NCI-H1694 treated with DMSO at 0.1 percent for 48 hours (cell line): ENCODE measurements around the gene EML6.
"Not testable (repeated sequence)": the region's sequence is repeated elsewhere in the genome, so short reads cannot be mapped to it uniquely, and the experiment has no call there.

ENCODE experiments used
- DNase-seq: peaks from one replicate; lab custom pipeline; 2025; lab: John Stamatoyannopoulos, UW

EML6 gene

DNA sequence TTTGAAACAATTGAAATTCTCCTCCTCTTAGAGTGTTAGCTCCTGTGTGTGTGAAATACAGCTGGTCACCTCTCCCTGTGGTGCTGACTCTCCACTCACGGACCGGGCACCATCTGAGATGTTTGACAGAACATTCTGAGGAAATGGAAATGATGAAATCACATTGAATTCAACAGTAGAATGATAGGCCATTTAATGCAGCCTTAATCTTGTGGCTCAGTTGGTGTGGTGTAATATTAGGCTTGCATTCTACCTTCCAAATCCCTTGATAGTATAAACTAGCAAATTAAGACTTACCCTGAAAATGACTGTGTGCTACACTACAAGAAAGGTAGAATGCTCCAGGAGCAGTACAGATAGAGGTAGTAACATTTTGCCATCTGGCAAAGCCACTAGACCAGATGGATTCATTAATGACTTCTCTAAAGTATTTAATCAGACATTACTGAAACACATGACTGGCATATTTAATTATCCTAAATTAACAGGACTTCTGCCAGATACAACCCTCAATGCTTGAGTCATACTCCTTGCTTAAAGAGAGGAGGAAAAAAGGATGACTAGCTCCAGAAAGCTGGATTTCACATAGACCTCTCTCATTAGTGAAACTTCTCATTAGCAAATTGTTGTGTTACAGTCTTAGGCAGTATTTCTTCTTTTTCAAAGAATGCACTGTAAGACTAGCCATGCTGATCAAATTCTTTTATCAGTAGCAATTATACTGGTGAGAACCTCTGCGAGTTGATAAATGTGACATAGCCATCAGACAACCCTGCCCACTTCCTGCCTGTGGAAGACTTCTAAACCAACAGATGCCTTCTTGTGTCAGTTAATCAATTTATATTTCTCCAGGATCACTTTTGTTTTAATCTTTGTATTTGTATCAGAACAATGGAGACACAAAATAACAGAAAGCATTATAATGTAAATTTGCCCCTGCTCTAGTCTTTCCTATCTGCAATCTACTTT lies 80.6 kb downstream of the EML6 start:
- DNase-seq = peak; percentile 98

DNA sequence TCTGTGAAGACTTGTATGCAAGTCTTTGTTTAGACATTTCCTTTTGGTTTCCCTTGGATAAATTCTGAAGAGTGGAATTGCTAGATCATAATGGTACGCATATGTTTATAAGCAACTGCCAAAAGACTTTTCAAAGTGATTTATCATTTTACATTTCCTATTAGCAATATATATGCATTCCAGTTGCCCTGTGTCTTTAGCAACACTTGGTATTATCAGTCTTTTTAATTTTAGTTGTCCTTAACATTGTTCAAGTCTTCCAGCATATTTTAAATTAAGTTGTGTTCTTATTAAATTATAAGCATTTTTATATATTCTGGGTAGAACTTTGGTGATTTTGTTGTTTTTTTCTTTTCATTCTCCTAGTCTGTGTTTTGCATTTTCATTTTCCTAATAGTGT lies 81.8 kb downstream of the EML6 start:
- DNase-seq = no peak

DNA sequence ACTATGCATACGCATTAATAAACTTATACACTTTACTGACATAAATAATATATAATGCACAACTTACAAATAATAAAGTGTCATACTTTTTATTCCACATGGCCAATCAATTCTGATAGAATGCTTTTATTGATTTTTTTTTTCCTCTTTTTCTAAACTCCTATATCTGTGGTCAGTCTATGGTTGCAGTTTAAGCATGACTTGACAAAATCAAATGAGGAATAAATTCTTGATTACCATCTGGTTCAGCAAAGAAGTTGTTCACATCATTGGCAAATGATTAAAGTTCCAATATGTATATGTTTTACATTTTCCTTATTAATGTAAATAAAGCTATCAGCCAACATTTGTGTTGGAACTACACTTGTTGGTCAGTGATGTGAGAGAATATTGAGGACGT lies 83.5 kb downstream of the EML6 start:
- no peak for DNase-seq

DNA sequence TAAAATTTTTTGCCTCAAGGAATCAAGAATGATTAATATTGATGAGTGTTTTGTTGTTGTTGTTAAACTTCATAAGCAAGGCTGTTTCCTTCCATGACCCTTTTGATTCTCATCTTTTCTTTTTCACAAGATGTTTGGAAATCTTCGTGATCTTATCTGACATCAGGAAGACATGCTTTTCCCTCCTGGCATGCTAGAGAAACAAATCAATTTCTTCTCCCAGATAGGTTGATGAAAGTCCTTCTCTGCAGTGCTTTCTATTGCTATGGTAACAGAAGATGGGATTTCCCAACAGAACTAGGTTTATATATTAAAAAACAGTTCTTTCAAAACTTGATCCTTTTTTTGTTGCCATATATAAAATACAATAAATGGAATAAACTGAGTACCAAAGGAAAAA lies 85.2 kb downstream of the EML6 start:
- DNase-seq = no peak

DNA sequence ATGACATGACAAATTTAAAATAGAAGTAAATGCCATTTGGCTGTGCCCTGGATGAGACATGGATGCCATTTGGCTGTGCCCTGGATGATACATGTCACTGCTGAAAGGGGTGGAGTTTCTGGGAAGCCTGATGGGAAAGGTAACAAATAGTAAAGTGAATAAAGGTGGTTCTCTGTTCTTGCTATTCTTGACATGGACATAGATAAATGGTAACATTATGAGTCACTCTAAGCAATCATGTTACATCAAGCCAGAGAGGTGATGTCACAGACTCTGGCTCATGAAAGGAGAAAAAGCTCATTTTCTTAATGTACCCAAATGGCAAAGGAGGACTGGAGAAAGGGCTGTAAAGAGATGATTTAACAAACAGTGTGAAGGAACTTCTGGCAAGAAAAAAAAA lies 86.4 kb downstream of the EML6 start:
- DNase-seq = no peak

DNA sequence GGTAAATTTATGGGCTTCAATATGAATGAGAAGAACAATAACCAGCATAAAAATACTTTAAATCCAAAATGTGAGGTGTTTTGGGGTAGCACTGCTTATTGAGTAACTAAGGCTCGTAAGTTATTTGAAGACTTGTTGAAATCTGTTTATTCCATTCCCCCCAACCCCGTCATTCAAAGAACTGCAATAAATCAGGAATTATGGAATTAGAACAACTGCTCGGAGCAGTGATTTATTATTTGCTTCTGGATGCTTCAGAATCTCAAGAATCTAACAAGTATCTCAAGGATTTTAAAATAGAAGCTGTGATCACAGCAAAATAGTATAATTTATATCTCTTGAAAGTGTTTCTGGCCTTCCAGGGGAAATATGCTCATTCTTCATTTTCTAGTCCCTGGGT lies 86.8 kb downstream of the EML6 start:
- no peak for DNase-seq

DNA sequence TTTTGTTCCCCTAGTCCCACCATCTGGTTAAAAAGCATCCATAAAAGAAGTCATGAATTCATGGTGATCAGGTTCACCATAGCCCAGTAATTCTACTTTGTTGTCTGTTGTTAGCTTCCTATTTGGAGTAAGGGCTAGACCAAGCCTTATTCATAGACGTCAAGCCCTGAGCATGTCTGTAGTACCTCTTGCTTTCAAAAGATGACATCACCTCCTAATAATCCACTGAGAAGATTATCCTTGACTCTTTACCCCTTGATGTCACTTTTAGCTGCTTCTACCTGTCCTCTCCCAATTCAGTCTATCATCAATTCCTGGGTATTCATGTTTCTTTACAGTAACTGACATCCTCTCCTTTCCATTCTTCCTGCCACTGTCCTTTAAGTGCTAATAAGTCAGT lies 90.1 kb downstream of the EML6 start:
- DNase-seq = no peak

DNA sequence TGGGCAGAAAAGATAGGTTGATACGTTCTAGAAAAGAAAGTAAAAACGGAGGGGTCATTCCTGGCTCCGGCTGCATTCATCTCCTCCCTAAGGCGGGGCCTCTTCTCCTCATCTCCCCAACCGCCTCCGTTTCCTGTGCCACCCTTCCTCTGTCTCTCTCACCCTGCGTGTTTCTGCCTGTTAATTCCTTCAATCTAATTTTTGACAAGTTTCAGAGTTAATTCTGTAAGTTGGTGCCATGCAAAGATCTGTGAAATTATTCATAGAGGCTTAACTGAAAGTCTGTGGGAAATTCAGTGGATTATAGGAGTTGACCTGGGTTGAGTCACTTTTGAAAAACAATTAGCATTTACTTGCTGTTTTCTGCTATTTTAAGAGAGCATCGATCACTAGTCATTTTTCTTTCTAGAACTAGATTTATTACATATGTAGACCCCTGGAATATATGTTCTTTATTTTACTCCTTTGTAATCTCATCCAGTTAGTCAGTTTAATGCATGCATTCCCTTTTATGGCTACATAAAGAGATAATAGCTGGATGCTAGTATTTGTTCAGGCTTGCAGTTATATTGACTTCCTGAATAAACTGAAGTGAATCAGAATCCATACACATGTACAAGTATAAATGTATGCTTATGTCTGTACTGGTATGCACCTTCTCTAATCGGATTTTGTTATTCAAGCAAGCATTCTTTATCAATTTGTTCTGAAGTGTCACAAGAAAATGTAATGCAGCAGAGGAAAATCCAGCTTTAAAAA lies 91.1 kb downstream of the EML6 start:
- no peak for DNase-seq

DNA sequence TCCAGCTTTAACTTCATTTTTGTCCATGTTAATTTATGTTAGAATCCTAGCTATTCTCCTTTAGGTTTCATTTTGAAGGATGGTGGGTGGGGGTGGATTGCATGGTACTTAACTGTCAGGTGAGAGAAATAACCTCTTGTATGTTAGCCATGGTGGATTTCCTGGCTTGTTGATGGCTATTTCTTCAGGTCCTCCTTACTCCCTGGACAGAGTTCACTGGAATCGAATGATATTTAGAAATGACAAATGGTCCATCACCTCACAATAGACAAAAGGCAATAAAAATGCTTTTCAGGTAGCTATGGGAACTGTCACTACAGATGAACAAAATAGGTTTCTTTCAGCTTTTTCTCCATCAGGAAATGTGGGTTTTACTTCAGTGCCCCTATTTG lies 91.7 kb downstream of the EML6 start:
- no peak for DNase-seq

DNA sequence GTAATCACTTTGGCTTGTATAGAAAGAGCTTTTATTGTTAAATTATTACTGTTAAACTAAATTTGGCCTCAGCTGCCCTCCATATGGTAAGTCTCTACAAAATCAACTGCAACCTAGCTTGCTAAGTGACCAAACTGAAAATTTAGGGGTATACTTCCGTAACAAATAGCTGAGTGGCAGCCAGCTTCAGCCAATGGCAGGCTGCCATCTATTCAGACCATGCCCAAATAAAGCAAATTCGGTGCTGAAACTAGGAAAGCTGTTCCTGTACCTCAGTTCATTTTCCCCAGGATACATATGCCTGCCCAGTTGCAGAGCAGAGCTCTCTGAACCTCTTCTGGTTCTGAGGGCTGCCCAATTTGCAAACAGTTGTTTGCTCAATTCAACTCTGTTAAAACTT lies 94.8 kb downstream of the EML6 start:
- DNase-seq = no peak

DNA sequence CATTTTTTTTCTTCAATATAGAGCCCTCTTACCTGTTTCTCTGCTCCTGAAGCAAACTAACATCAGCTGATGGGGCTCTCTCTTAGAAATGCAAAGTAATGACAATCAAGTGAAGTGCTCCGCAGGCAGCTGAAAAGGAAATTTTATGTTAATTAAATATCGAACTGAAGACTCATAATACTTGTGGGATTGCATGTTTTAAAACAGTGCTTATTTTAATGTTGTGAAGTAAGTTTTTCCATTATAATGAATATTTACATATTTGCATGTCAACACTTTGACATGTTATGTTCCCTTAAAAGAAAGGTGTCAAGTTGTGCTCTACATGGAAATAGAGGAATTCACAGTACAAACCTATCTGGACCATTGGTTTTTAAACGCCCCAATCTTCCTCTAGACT lies 97.1 kb downstream of the EML6 start:
- no peak for DNase-seq

DNA sequence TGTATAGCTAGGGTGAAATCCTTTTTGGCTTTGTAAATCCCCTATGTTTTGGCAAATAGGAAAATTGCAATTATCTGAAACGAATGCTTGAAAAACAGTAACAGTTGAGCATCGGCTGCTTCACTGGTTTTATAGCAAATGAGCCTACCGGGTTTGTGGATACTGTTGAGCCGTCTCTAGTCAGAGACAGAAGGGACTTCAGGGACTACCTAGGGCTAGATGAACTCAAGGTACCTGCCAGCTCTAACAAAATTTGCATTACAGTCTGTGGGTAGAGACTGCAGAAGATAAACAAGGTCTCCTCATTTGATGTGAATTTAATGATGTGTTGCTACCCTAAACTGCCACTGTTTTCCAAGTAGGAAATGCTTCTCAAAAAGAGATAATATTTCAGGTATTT lies 101.1 kb downstream of the EML6 start:
- DNase-seq = peak; percentile 86

DNA sequence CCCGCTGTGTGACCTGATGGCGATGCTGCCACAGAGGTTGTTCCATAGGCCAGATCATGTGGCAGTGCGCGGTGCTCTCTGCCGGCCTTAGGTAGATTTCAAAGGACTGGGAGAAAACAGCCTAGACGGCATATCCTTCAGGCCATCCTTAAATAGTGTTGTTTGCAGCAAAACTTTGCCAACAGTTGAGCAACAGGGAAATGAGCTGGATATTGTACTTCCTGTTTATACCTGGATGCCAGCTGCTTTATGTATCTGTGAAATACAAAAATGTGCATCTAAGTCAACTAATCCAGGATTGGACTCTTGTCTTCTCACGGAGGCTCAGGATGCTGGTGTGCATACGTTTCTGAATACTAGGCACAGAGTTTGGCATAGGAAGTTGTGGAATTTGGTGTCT lies 107.1 kb downstream of the EML6 start:
- no peak for DNase-seq

DNA sequence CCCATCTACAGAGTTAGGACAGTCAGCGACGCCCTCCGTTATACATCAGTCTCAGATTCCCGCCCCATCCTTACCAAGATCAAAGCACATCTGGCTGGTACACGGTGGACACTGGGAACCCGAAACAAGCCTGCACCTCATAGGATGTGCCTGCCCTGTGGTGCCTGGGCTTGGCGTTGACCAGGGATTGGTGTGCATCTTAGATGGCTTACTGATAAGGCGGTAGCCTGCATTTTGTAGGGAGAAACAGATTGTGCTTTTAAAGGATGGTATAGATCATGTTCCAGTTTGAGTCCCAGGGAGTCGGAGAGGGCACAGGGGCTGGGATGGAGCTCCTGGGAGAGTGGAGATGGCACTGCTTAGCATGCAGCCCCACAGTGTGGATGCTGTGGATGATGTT lies 108.0 kb downstream of the EML6 start:
- no peak for DNase-seq

DNA sequence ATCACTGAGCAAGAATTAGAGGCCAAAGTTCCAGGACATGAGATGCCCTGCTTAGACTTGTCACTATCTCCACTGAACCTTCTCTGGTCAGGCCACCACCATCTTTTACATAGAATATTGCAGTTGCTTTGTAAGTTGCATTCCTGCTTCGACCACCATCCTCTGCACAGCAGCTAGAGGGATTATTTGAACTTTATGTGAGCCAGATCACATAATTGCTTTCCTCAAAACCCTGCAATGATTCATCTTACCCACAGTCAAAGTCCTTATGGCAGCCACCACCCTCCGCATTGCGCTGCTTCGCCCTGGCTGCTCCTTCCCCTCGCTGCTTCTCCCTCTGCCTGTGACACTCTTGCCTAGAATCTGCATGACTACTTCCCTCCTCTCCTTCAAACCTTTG lies 111.3 kb downstream of the EML6 start:
- DNase-seq = no peak

DNA sequence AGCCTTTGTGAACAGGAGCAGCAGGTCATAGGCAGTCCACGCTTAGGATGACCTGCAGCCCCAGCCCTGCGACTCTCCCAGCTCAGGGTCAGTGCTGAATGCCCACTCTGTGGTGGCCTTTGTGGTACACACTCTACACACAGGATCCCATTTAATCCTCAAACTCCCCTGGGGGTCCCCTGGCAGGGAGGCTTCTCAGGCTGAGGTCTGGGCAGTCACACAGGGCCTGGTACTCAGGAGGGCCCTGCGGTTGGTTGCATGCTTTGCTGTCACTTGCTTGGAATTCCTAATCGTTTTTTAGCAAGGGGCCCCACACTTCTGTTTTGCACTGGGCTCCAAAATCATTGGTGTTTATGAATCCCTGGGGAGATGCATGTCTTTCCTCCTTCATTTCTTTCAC lies 113.0 kb downstream of the EML6 start:
- DNase-seq = no peak

DNA sequence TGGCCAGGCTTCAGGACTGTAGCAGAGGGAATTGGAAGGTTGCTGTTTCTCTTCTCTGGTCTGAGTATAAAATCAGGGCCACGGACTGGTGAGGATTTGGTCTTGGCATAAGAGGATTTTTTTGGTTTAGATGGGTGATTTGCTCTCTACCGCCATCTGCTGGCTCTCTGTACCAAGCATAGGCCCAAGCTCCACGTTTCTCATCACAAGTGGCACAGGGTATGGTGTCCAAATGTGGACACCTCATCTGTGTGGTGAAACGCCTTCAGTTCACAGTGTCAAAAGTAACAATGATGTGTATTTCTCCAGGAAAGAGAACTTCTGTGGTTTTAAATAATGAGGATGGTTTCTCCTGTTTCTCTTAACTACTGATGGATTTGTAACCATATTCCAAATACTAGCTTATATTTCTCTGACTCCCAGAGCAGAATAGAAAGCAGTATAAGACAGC lies 115.1 kb downstream of the EML6 start:
- peak; percentile 79 for DNase-seq

DNA sequence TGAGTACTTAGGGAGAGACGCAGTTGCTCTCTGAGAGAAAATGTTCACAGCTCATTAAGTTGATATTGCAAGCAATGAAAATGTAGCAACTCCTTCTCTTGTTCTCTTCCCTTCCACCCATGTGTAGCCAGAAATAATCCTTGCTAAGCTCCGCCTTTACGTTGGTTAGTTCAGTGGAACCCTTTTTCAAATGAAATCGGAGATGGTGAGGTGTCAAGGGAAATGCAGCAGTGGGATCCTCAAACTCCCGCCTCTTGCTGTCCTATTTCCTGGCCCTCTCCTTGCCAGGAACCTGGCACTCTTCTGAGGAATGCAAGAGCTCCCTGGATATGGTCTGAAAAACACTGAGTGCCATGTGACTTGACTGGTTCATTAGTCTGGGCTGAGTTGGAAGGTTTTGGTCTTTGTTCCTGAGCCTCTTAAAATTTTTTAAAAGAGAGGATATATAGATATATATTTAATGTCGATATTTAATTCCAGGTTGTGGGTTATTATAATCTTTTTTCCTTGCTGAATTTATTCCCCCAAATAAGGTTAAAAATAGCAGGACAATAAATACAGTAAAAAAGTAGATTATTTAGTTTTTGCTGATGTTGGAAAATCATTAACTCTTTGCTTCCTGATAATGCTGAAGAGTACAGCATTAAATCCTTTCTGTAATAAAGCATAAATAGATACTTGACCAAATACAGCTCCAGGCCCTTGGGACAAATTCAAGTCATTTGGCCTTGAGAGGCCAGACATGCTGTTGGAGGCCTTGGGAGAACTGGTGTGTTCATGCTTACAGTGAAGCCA lies 116.2 kb downstream of the EML6 start:
- no peak for DNase-seq

DNA sequence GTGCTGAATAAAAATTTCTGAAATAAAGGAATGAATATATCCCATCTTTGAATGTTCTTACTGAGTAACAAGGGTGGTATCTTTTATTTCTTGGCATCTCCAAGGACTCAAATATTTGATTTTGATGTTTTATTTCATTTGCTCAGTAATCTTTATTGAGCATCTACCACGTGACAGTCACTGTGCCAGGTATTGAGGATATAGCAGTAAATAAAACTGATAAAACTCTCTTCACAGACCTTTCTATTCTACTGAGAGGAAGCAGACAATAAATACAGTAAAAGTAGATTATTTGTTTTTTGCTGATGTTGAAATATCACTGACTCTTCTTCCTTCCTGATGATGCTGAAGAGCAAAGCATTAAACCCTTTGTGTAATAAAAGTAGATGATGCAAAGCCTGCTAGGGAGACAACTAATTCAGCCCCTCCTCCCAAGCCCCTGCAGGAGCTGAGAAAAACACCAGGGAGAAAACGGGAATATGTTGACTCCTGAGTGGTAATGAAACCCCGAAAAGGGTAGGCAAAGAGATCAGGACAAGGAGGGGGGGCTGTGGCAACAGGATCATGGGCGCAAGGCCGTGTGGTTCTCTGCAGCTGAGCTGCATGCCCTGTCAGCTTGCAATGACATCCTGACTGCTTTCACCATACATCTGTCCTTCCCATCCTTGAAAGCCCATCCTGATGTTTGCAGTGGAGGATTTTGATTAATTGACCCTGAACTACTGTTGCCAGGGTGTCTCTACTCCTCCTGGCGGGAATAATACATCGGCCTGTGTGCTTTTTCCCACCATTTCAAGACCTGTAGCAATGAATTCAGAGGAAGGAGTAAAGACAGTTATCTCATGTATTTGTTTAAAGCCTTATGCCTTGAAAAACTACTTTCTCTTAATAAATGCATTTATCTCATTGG lies 117.4 kb downstream of the EML6 start:
- peak; percentile 49 for DNase-seq

DNA sequence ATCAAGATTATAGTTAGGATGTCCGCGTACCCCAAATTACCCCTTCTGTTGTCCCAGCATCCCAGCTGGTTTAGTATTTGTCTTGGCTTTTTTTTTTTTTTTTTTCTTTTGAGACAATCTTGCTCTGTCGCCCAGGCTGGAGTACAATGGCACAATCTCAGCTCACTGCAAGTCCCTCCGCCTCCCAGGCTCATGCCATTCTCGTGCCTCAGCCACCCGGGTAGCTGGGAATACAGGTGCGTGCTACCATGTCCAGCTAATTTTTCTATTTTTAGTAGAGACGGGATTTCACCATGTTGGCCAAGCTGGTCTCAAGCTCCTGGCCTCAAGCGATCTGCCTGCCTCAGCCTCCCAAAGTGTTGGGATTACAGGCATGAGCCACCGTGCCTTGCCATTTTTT lies 118.0 kb downstream of the EML6 start:
- not testable (repeated sequence) for DNase-seq

DNA sequence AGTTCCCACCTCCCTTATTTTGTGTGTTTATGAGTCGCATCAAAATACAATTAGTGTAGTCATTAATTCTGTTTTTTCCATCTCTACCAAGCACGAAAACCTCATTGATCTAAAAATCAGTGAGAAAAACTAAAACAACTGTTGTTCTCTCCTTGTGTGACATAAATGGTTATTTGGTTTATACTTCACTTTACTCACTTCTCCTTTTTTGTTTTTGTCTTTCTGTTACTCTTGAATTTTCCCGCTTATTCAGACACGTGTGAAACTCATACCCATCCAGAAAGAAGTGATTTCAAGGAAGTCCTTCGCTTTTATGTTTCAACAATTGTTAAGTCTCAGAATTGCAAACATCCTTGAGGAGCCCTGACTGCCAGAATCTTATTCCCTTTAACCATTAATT lies 121.6 kb downstream of the EML6 start:
- DNase-seq = no peak
